Activated effector memory CD4-positive, alpha-beta T cell treated with anti-CD3 and anti-CD28 coated beads, Interleukin-2, amount 50 U/mL, for 16 hours (primary cell): Measurements from ENCODE around the gene PRKCH.

Experiments
- DNase-seq: peaks from one replicate; pipeline ENCODE4 v3.0.0-alpha.2; 2020

PRKCH gene

GRCh38 chr14:61321385-61322010, at the start of gene PRKCH:
Gene PRKCH (plus strand): TSS chr14:61321579. CDS start chr14:61322102, 523 bp downstream.
- DNase-seq = peak; percentile 94

GRCh38 chr14:61277232-61277631, 44.1 kb upstream of the PRKCH start:
- no peak for DNase-seq

GRCh38 chr14:61277784-61278183, 43.6 kb upstream of the PRKCH start:
- DNase-seq = no peak

- DNase-seq = no peak
These were observed 42.3 kb upstream of the PRKCH start for GRCh38 chr14:61279082-61279481.

- no peak for DNase-seq
These were observed 41.3 kb upstream of the PRKCH start for GRCh38 chr14:61280092-61280525.

GRCh38 chr14:61280526-61281185, 40.7 kb upstream of the PRKCH start:
- DNase-seq = peak; percentile 92

GRCh38 chr14:61281186-61281947, 40.0 kb upstream of the PRKCH start, which contains the start of gene TMEM30B:
Gene TMEM30B (minus strand): TSS chr14:61281338. CDS start chr14:61281147, 191 bp downstream.
- DNase-seq = peak; percentile 75

- no peak for DNase-seq
These were observed 39.5 kb upstream of the PRKCH start for GRCh38 chr14:61281948-61282275.

- DNase-seq = no peak
These were observed 38.6 kb upstream of the PRKCH start for GRCh38 chr14:61282746-61283145.

GRCh38 chr14:61284001-61284400, 37.4 kb upstream of the PRKCH start:
- no peak for DNase-seq

- no peak for DNase-seq
These were observed 36.0 kb upstream of the PRKCH start for GRCh38 chr14:61285364-61285763.

GRCh38 chr14:61287196-61287595, 34.2 kb upstream of the PRKCH start:
- DNase-seq = no peak

- no peak for DNase-seq
These were observed 33.2 kb upstream of the PRKCH start for GRCh38 chr14:61288228-61288627.

GRCh38 chr14:61288720-61289119, 32.7 kb upstream of the PRKCH start:
- no peak for DNase-seq

- DNase-seq = no peak
These were observed 30.7 kb upstream of the PRKCH start for GRCh38 chr14:61290701-61291100.

GRCh38 chr14:61296151-61296550, 25.2 kb upstream of the PRKCH start:
- no peak for DNase-seq

GRCh38 chr14:61296719-61297502, 24.5 kb upstream of the PRKCH start:
- no peak for DNase-seq

- DNase-seq = no peak
These were observed 23.8 kb upstream of the PRKCH start for GRCh38 chr14:61297581-61297980.

GRCh38 chr14:61298824-61299223, 22.6 kb upstream of the PRKCH start:
- DNase-seq = no peak

GRCh38 chr14:61300209-61300608, 21.2 kb upstream of the PRKCH start:
- DNase-seq = no peak

- DNase-seq = no peak
These were observed 20.6 kb upstream of the PRKCH start for GRCh38 chr14:61300754-61301153.

- DNase-seq = no peak
These were observed 16.7 kb upstream of the PRKCH start for GRCh38 chr14:61304688-61305087.

GRCh38 chr14:61308198-61308597, 13.2 kb upstream of the PRKCH start:
- no peak for DNase-seq
